Fibroblast of villous mesenchyme (primary cell): Measurements from ENCODE around the gene ZNF597. TPM values are rescaled to one million over a fixed set of nuclear protein-coding genes. Genes with fewer than 3 reads are reported as not detected.

Experiments
- DNase-seq: peaks from one replicate; pipeline ENCODE4 v3.0.0-alpha.2; 2010; ENCODE audit warnings: low read depth
- H3K4me3 ChIP-seq: 2 replicates; pipeline ENCODE4 v1.5.1; 2011; ENCODE audit warnings: low read depth, mild to moderate bottlenecking, low read length
- total RNA-seq: library from RNA; depleted of rRNA; stranded (reverse); fragments of >200 nt; gene quantifications from 2 replicates; pipeline ENCODE4 v1.2.3, GENCODE V29; 2012
- TF ChIP-seq, protein P1 (sequence below): IDR thresholded peaks from 2 replicates; pipeline ENCODE4 v1.5.1; 2012; ENCODE audit warnings: low read depth, mild to moderate bottlenecking, low read length; ENCODE audit not compliant: insufficient read depth

ZNF597 gene
- total RNA-seq, 1 donor = 5.2 TPM

DNA sequence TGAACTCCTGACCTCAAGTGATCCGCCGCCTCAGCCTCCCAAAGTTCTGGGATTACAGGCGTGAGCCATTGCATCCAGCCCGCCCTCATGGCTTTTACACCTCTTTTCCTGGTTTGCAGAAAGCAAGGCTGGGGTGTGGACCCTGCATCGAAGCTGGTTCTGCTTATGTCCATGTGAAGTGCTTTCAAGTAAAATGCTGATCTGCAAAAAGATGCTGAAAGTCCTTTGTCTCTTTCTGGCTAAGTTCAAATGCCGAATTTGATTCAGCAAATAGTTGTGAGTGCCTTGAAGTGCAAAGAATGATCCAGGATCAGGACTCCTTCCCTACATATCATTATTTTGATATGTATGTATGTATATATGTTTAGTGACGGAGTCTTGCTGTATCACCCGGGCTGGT lies 17.3 kb upstream of the ZNF597 start:
- no peak for DNase-seq
- TF ChIP-seq, protein P1, sequence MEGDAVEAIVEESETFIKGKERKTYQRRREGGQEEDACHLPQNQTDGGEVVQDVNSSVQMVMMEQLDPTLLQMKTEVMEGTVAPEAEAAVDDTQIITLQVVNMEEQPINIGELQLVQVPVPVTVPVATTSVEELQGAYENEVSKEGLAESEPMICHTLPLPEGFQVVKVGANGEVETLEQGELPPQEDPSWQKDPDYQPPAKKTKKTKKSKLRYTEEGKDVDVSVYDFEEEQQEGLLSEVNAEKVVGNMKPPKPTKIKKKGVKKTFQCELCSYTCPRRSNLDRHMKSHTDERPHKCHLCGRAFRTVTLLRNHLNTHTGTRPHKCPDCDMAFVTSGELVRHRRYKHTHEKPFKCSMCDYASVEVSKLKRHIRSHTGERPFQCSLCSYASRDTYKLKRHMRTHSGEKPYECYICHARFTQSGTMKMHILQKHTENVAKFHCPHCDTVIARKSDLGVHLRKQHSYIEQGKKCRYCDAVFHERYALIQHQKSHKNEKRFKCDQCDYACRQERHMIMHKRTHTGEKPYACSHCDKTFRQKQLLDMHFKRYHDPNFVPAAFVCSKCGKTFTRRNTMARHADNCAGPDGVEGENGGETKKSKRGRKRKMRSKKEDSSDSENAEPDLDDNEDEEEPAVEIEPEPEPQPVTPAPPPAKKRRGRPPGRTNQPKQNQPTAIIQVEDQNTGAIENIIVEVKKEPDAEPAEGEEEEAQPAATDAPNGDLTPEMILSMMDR = no peak
- H3K4me3 ChIP-seq = no peak overlapping the region

DNA sequence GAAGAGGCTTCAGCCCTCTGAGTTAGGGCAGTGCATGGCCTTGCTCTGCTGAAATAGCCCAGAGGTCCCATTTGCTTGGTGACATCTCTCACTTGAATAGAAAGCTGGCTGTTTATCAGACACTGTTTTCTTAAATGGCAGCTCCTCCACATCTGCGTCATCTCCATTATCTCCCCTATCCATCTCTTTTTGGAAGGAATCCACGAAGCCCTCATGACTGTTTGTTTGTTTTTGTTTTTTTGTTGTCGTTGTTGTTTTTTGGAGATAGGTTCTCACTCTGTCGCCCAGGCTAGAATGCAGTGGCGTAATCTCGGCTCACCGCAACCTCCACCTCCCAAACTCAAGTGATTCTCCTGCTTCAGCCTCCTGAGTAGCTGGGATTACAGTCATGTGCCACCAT lies 16.8 kb upstream of the ZNF597 start:
- TF ChIP-seq, protein P1 = no peak
- H3K4me3 ChIP-seq = peak overlapping the region; percentile 91
- DNase-seq = peak; percentile 84

DNA sequence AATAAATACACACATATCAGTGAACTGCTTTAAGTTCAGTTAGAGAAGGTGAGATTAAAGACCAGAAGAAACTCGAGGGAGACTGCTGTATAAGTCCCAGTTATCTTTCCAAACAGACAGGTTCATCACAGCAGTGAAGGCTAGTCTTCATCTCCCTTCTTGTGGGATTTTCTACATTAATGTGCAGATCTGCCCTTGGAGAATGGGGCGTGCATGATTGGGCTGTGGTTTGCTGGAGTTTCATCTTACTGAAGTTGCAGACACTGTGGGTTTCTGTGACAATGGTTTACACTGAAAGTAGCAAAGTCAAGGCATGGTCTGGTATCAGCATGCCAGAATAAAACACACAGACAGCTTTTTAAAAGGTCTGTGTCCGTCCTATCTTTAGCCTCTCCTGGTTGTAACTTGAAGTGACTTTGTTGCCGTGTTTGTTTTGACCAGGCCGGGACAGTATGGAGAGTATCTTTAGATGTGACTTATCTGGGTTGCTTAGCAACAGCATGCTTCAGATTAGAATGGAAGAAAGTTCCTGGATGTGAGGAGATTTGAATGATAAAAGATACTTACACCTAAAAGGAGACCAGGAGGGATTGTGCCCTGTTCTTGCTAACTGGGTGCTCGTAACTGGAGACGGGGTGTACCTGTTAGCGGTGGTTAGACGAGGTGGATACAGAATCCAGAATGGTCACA lies 16.2 kb upstream of the ZNF597 start:
- no peak for DNase-seq
- TF ChIP-seq, protein P1 = no peak
- H3K4me3 ChIP-seq = peak overlapping the region; percentile 91

DNA sequence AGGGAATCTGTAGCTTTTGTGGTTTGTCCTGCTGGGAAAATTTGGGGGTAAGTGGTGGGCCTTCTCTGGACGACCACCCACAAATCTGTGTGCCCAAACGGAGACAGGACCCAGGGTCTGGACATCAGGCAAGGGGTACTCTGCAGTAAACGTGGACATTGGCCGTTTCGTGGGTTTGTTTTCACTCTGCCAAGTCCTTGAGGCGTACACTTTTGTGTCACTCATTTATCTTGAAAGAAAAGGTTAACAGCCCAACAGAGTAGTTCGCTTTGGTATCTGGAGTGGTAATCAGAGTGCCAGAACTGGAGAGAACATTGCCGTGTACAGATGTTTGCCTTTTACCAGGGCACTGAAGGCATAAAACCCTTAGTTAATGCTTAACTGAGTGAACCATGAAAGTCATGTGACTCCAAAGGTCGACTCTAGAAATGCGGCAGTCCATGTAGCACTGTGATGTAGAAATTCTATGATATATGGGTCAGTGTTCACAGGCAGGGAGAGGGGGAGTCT lies 15.6 kb upstream of the ZNF597 start:
- H3K4me3 ChIP-seq = peak overlapping the region; percentile 91
- TF ChIP-seq, protein P1 = no peak
- DNase-seq = peak; percentile 67

DNA sequence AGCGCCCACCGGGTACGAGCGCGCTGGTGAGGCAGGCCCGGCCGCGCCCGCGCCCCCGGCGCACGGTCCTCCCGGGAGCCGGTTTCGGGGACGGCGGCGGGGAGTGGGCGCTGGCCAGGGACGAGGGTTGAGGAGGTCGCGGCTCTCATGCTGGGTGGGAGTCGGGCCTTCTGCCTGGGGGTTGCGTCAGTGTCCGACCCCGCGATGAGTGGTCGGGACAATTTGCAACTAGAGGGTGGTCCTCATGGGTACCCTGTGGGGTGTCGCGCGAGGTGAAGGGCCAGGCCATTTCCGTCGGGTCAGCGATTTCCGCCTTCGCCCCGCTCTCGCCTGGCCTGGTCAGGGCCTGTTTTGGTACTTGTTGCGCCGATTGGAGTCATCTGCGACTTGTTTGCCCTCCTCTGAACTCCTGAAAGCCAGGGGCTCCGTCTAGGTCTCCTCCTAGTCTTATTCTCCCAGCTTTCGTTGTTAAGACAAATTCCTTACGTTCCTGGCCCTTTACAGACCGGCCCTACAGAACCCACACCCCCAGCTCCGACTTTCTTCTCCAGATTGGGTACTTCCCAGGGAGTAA lies 15.1 kb upstream of the ZNF597 start:
- H3K4me3 ChIP-seq = peak overlapping the region; percentile 91
- DNase-seq = peak; percentile 48
- TF ChIP-seq, protein P1 = no peak

DNA sequence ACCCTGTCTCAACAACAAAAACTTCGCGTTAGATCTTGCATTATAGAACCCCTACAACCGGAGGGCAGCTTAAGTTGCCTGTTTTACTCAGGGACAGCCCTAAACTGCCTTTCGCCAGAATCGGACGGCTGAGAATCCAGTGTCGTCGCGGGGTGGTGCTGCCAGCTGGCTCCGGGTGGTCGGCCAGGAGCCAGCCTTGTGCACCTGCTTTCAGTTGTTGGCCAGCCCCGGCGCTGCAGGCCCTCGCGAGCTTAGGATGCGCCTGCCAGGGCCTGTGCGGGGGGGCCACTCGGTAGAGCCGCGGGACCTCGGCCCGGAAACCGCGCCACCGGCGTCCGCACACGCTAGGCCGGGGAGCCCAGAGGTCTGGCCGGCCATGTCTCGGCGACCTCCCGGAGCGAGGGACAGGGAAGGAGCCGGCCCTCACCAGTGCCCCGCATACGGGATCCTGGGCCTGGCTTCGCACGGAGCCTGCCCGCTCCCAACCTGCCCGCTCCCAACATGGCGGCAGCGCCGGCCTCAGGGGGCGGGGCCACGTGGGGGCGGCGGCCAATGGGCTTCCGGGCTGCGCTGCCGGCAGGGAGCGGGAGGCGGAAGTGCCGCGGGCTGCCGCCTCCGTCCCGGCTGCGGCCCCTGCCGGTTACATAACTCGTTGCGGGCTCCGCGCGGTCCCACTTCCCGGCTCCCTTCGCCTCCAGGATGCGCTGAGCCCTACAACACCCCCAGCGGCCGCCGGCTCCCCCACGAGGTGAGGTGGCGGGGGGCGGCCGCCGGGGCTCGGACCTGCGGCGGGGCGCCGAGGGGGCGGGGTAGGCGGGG lies 14.3 kb upstream of the ZNF597 start:
- DNase-seq = peak; percentile 90
- H3K4me3 ChIP-seq = peak overlapping the region; percentile 91
- TF ChIP-seq, protein P1 = peak; percentile 45
